Measurements from ENCODE around the gene AGFG2. TPM values are rescaled to one million over a fixed set of nuclear protein-coding genes. Genes with fewer than 3 reads are reported as not detected.

AGFG2 gene
- total and polyA plus RNA-seq, 2 of the 4 experiments (the other 2 are of a cell fraction): 3.0 to 10.0 TPM

- Histone ChIP-seq H3K9me1 (ENCODE audit: insufficient read depth, low read length) (no peaks in the 10 kb centered on the region), H3K4ac (ENCODE audit: low read depth, low read length) (no peak overlapping the region), H3K9me3 (ENCODE audit: control insufficient read depth, insufficient read depth, low read length) (no peaks in the 10 kb centered on the region), H4K20me1 (ENCODE audit: insufficient read depth, low read length) (no peaks in the 10 kb centered on the region), H3K27ac (ENCODE audit: insufficient read depth, low read length) (no peak overlapping the region), H2AFZ (replicated peaks; ENCODE audit: low read length, poor library complexity) (peak overlapping the region; percentile 92), H4K8ac (ENCODE audit: low read depth in 2 of 2, low read length in 2 of 2) (peak overlapping the region in 1 of 2 experiments; percentile 60; a peak in 1 of 4 replicates), H3K79me1 (ENCODE audit: low read depth in 1 of 2, low read length in 2 of 2) (peaks cover 9 to 12% of the 10 kb centered on the region in 2 experiments; a peak in 2 of 4 replicates), H3K23ac (ENCODE audit: low read depth, low read length) (no peak overlapping the region), H2BK5ac (ENCODE audit: low read depth, low read length, poor library complexity, severe bottlenecking) (no peak overlapping the region), H4K5ac (ENCODE audit: low read depth, low read length) (no peak overlapping the region), H3K4me1 (ENCODE audit: control insufficient read depth, insufficient read depth, low read length) (peaks cover 3% of the 10 kb centered on the region), H2BK20ac (ENCODE audit: low read depth, low read length) (no peak overlapping the region), H3K36me3 (ENCODE audit: control insufficient read depth, insufficient read depth, low read length) (no peaks in the 10 kb centered on the region), H3K9ac (ENCODE audit: low read depth, low read length) (no peak overlapping the region), H2BK15ac (ENCODE audit: low read depth, low read length) (no peak overlapping the region), H2BK120ac (ENCODE audit: low read depth, low read length) (no peak overlapping the region), H2AK9ac (replicated peaks; ENCODE audit: low read depth, low read length, poor library complexity) (no peak overlapping the region), H3K56ac (ENCODE audit: extremely low read depth, insufficient read depth, low read length) (no peak overlapping the region), H4K91ac (ENCODE audit: insufficient read depth, low read depth, low read length) (no peak overlapping the region), H3K4me2 (ENCODE audit: low read depth, low read length) (peak overlapping the region; percentile 92), H3K14ac (replicated peaks; ENCODE audit: low read depth, low read length) (no peak overlapping the region), H3K27me3 (ENCODE audit: control insufficient read depth, insufficient read depth, low read length) (no peaks in the 10 kb centered on the region; the same call in 1 of the 2 replicates), H3K18ac (ENCODE audit: low read depth, low read length) (no peak overlapping the region), H2AK5ac (ENCODE audit: low read depth, low read length) (no peak overlapping the region), H3K4me3 (ENCODE audit: insufficient read depth, low read depth, low read length) (peak overlapping the region; percentile 33; the same call in 1 of the 2 replicates)
- TF ChIP-seq BHLHE40 (IDR thresholded peaks at IDR 0.05; ENCODE audit: low read depth, low read length): no peak
- ATAC-seq (ENCODE audit: low read depth) (no peak), DNase-seq (no peak)
- intact Hi-C loops (cut with micrococcal nuclease) (no loop called here), in situ Hi-C loops (cut with MboI; ENCODE audit: low sequenced_read_pairs) (no loop called here), dilution Hi-C loops (cut with HindIII; ENCODE audit: low sequenced_read_pairs, unreplicated experiment) (no loop called here)
- WGBS, 2 experiments (ENCODE audit: extremely low coverage in 2 of 2, insufficient read length in 1 of 2): 8% methylated on average over 2 of the region's 8 CpGs; no CpG with 5 or more reads in 1 of the 2 experiments
- no TSS peak for BruUV-seq (replicated peaks)
- POLR2A ChIA-PET (ENCODE audit: unreplicated experiment): no interaction called here
- CTCF ChIA-PET: interaction anchor here (0.6 kb wide), 1 partner anchor 9 kb away, joined by 4 read pairs; no protein-coding TSS in a partner anchor
Measured at GRCh38 chr7:100538348-100538653, 702 bp upstream of the AGFG2 start.
